Trophoblast cell (in vitro differentiated cells and primary cell): ENCODE measurements around the gene CYTH1.

Experiments
- DNase-seq, 2 donors: peaks; one replicate each; pipeline ENCODE4 v3.0.0-alpha.2; 2016
- H2AFZ ChIP-seq: 2 replicates; pipeline ENCODE4 v1.6.1; 2013; ENCODE audit warnings: low read length, moderate library complexity, mild to moderate bottlenecking; ENCODE audit not compliant: insufficient read depth, poor library complexity
- H2AK5ac ChIP-seq: 2 replicates; pipeline ENCODE4 v1.6.1; 2013; ENCODE audit warnings: mild to moderate bottlenecking, low read length
- H2BK120ac ChIP-seq: 2 replicates; pipeline ENCODE4 v1.6.1; 2013; ENCODE audit warnings: low read length, mild to moderate bottlenecking, moderate library complexity; ENCODE audit not compliant: insufficient read depth, poor library complexity
- H2BK12ac ChIP-seq: 2 replicates; pipeline ENCODE4 v1.6.1; 2013; ENCODE audit warnings: mild to moderate bottlenecking, low read length, moderate library complexity
- H2BK5ac ChIP-seq: 2 replicates; pipeline ENCODE4 v1.6.1; 2013; ENCODE audit warnings: low read length, low read depth, moderate library complexity, mild to moderate bottlenecking; ENCODE audit not compliant: poor library complexity
- H3K14ac ChIP-seq: 2 replicates; pipeline ENCODE4 v1.6.1; 2013; ENCODE audit warnings: mild to moderate bottlenecking, low read length
- H3K18ac ChIP-seq: 2 replicates; pipeline ENCODE4 v1.6.1; 2013; ENCODE audit warnings: mild to moderate bottlenecking, low read length
- H3K23ac ChIP-seq: 2 replicates; pipeline ENCODE4 v1.6.1; 2013; ENCODE audit warnings: low read length
- H3K27ac ChIP-seq: 2 replicates; pipeline ENCODE4 v1.5.1; 2013; ENCODE audit warnings: low read depth, mild to moderate bottlenecking, inconsistent platforms, low read length, moderate library complexity
- H3K27me3 ChIP-seq: 2 replicates; pipeline ENCODE4 v1.6.1; 2013; ENCODE audit warnings: inconsistent platforms, mild to moderate bottlenecking, low read length, moderate library complexity; ENCODE audit not compliant: insufficient read depth
- H3K36me3 ChIP-seq, 2 experiments: 1 replicate in 1 of 2; 2 replicates in 1 of 2; pipeline ENCODE4 v1.6.1; 2013; ENCODE audit warnings: low read length in 2 of 2, mild to moderate bottlenecking in 2 of 2, moderate library complexity in 1 of 2; ENCODE audit not compliant: insufficient read depth in 2 of 2, control insufficient read depth in 1 of 2
- H3K4ac ChIP-seq: 2 replicates; pipeline ENCODE4 v1.6.1; 2013; ENCODE audit warnings: low read depth, mild to moderate bottlenecking, low read length, moderate library complexity
- H3K4me1 ChIP-seq, 2 experiments: 1 replicate in 1 of 2; 2 replicates in 1 of 2; pipeline ENCODE4 v1.6.1; 2013; ENCODE audit warnings: low read length in 2 of 2, mild to moderate bottlenecking in 2 of 2, moderate library complexity in 1 of 2; ENCODE audit not compliant: insufficient read depth in 2 of 2, control insufficient read depth in 1 of 2
- H3K4me2 ChIP-seq: 2 replicates; pipeline ENCODE4 v1.6.1; 2013; ENCODE audit warnings: inconsistent platforms, mild to moderate bottlenecking, low read length, moderate library complexity
- H3K4me3 ChIP-seq: 2 replicates; pipeline ENCODE4 v1.5.1; 2013; ENCODE audit warnings: mild to moderate bottlenecking, low read depth, low read length, inconsistent platforms
- H3K79me1 ChIP-seq: one replicate; pipeline ENCODE4 v1.6.1; 2013; ENCODE audit warnings: low read length
- H3K79me2 ChIP-seq: 2 replicates; pipeline ENCODE4 v1.6.1; 2013; ENCODE audit warnings: low read length, mild to moderate bottlenecking; ENCODE audit not compliant: control insufficient read depth, insufficient read depth, poor library complexity
- H3K9ac ChIP-seq: 2 replicates; pipeline ENCODE4 v1.6.1; 2013; ENCODE audit warnings: mild to moderate bottlenecking, low read length
- H3K9me3 ChIP-seq: 2 replicates; pipeline ENCODE4 v1.6.1; 2013; ENCODE audit warnings: low read depth, mild to moderate bottlenecking, control low read depth, inconsistent platforms, low read length; ENCODE audit not compliant: insufficient read depth
- H4K12ac ChIP-seq: 2 replicates; pipeline ENCODE4 v1.6.1; 2013; ENCODE audit warnings: low read depth, mild to moderate bottlenecking, low read length, moderate library complexity
- H4K8ac ChIP-seq: 2 replicates; pipeline ENCODE4 v1.6.1; 2013; ENCODE audit warnings: low read depth, mild to moderate bottlenecking, low read length, moderate library complexity
- H4K91ac ChIP-seq: one replicate; pipeline ENCODE4 v1.6.1; 2013; ENCODE audit warnings: low read depth, mild to moderate bottlenecking, low read length, moderate library complexity
- WGBS: extraction: QIAGEN DNeasy Blood & Tissue Kit; methylation state at CpG from one replicate; pipeline ENCODE4 v1.1.7; 2013; ENCODE audit warnings: missing lambda C conversion rate; ENCODE audit not compliant: insufficient read length, insufficient coverage; ENCODE audit errors: extremely low coverage; 5-methylcytosine and 5-hydroxymethylcytosine counted together

The CYTH1 gene

DNA sequence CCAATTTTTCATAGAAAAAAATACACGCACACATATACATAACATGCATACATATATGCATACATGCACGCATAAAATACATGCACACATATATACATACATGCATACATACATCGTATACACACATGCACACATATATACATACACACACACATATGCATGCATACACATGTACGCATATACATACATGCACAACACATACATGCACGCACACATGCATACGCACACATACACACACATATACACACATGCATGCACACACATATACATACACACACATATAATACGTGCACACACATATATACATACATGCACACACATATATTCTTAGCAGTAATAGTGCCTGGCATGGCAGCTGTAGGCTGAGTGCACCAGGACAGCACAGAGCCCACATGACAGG, 33.6 kb upstream of the CYTH1 start:
- H3K79me1 ChIP-seq = no peaks in the 10 kb centered on the region
- H3K79me2 ChIP-seq = no peaks in the 10 kb centered on the region
- H3K9ac ChIP-seq = no peak overlapping the region
- H2AFZ ChIP-seq = no peak overlapping the region
- no peaks in the 10 kb centered on the region for H3K9me3 ChIP-seq
- H4K8ac ChIP-seq = no peak overlapping the region
- H2BK120ac ChIP-seq = no peak overlapping the region
- H4K91ac ChIP-seq = no peak overlapping the region
- no peak for DNase-seq
- no peaks in the 10 kb centered on the region for H3K4me1 ChIP-seq
- H2BK12ac ChIP-seq = no peak overlapping the region
- H3K23ac ChIP-seq = peak overlapping the region; percentile 97
- WGBS = no CpG with 5 or more reads among the region's 7 CpGs
- no peak overlapping the region for H3K18ac ChIP-seq
- no peak overlapping the region for H3K4me3 ChIP-seq
- no peak overlapping the region for H2BK5ac ChIP-seq
- H3K4ac ChIP-seq = no peak overlapping the region
- no peak overlapping the region for H3K4me2 ChIP-seq
- H3K27me3 ChIP-seq = no peaks in the 10 kb centered on the region
- H2AK5ac ChIP-seq = no peak overlapping the region
- H3K14ac ChIP-seq = no peak overlapping the region
- H3K27ac ChIP-seq = no peak overlapping the region
- H3K36me3 ChIP-seq = peaks cover 58 to 75% of the 10 kb centered on the region in 2 experiments
- H4K12ac ChIP-seq = no peak overlapping the region

DNA sequence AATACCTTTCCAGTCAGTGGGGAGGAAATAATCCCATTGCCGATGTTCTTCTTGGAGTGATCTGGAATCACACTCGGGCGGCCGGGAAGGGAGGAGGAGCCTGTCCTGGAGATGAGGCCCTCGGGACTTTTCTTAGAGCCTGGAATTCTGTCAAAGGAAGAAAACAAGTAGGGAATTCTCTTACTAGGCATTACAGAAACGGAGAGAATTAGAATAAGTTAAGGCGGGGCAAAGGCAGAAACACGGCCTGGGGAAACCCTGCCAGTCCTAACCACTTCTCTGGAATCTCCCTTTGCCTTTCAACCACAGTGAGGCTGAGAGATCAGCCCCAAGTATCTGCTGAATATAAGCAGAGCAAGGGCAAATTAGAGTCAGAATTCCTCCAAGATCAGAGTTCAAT, 30.8 kb upstream of the CYTH1 start:
- Histone ChIP-seq H3K79me2 (no peaks in the 10 kb centered on the region), H3K14ac (no peak overlapping the region), H4K8ac (no peak overlapping the region), H3K9me3 (no peaks in the 10 kb centered on the region), H3K18ac (no peak overlapping the region), H3K4me3 (no peak overlapping the region), H3K79me1 (no peaks in the 10 kb centered on the region), H3K4me1 (no peaks in the 10 kb centered on the region), H4K91ac (no peak overlapping the region), H2AK5ac (no peak overlapping the region), H2BK5ac (no peak overlapping the region), H3K4me2 (no peak overlapping the region), H2BK12ac (no peak overlapping the region), H3K27ac (no peak overlapping the region), H2AFZ (no peak overlapping the region), H2BK120ac (no peak overlapping the region), H3K9ac (no peak overlapping the region), H3K36me3 (peaks cover 54 to 68% of the 10 kb centered on the region in 2 experiments), H3K4ac (no peak overlapping the region), H4K12ac (no peak overlapping the region), H3K27me3 (no peaks in the 10 kb centered on the region), H3K23ac (no peak overlapping the region)
- no CpG with 5 or more reads among the region's 8 CpGs for WGBS
- no peak for DNase-seq

DNA sequence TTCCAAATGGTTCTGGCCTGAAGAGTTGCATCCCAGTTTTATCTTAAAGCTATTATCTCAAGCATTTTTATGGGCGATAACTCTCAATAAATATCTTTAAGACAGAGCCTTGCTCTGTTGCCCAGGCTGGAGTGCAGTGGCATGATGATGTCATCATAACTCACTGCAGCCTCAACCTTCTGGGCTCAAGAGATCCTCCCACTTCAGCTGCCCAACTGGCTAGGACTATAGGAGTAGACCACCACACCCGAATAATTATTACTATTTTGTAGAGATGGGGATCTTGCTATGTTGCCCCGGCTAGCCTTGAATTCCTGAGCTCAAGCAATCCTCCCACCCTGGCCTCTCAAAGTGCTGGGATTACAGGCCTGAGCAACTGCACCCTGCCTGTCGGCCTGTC, 26.1 kb upstream of the CYTH1 start:
- Histone ChIP-seq H4K91ac (no peak overlapping the region), H3K4me2 (no peak overlapping the region), H3K9me3 (no peaks in the 10 kb centered on the region), H2AK5ac (no peak overlapping the region), H3K36me3 (peaks cover 63 to 74% of the 10 kb centered on the region in 2 experiments), H2AFZ (no peak overlapping the region), H2BK5ac (no peak overlapping the region), H3K9ac (no peak overlapping the region), H3K79me2 (no peaks in the 10 kb centered on the region), H3K79me1 (no peaks in the 10 kb centered on the region), H3K4ac (no peak overlapping the region), H3K18ac (no peak overlapping the region), H3K23ac (no peak overlapping the region), H3K27me3 (no peaks in the 10 kb centered on the region), H3K27ac (no peak overlapping the region), H4K8ac (no peak overlapping the region), H3K4me3 (no peak overlapping the region), H2BK12ac (no peak overlapping the region), H3K4me1 (no peaks in the 10 kb centered on the region), H2BK120ac (no peak overlapping the region), H3K14ac (no peak overlapping the region), H4K12ac (no peak overlapping the region)
- DNase-seq = no peak
- no CpG with 5 or more reads among the region's 4 CpGs for WGBS

DNA sequence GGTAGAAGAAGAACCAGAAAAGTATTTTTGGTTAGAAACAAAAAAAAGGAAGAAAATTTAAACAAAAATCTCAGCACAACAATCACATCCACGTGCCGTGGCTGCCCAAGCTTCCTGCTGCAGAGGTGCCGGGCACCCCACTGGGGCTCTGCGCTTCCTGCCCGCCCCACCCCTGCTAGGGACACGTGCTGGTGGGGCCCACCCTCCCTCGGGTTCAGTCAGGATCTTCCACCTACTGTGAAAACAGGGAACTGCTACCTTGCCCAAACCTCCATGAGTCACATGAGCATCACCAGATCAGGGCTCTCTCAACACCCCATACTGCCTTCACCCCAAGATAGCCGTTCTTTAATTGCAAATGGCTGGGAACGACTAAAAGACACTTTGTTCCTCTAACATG, 24.4 kb upstream of the CYTH1 start:
- Histone ChIP-seq H2AK5ac (no peak overlapping the region), H3K4ac (no peak overlapping the region), H4K8ac (no peak overlapping the region), H3K27me3 (no peaks in the 10 kb centered on the region), H2BK12ac (no peak overlapping the region), H3K4me2 (no peak overlapping the region), H2BK5ac (no peak overlapping the region), H3K79me2 (no peaks in the 10 kb centered on the region), H3K18ac (no peak overlapping the region), H2AFZ (no peak overlapping the region), H3K79me1 (no peaks in the 10 kb centered on the region), H4K12ac (no peak overlapping the region), H3K23ac (no peak overlapping the region), H3K36me3 (peaks cover 63 to 71% of the 10 kb centered on the region in 2 experiments), H4K91ac (no peak overlapping the region), H3K9ac (no peak overlapping the region), H3K27ac (no peak overlapping the region), H3K9me3 (no peaks in the 10 kb centered on the region), H3K14ac (no peak overlapping the region), H3K4me3 (no peak overlapping the region), H2BK120ac (no peak overlapping the region), H3K4me1 (no peaks in the 10 kb centered on the region)
- DNase-seq = peak in 1 of 2 donors; percentile 22
- no CpG with 5 or more reads among the region's 9 CpGs for WGBS
